ENCODE results near the gene CYP2W1. TPM values are rescaled to one million over a fixed set of nuclear protein-coding genes. Genes with fewer than 3 reads are reported as not detected.
"Not testable (repeated sequence)": the region's sequence is repeated elsewhere in the genome, so short reads cannot be mapped to it uniquely, and the experiment has no call there.

Gene CYP2W1
- total and polyA plus RNA-seq, 8 donors = 0.12 to 0.76 (median 0.35) TPM; not detected in 1

DNA sequence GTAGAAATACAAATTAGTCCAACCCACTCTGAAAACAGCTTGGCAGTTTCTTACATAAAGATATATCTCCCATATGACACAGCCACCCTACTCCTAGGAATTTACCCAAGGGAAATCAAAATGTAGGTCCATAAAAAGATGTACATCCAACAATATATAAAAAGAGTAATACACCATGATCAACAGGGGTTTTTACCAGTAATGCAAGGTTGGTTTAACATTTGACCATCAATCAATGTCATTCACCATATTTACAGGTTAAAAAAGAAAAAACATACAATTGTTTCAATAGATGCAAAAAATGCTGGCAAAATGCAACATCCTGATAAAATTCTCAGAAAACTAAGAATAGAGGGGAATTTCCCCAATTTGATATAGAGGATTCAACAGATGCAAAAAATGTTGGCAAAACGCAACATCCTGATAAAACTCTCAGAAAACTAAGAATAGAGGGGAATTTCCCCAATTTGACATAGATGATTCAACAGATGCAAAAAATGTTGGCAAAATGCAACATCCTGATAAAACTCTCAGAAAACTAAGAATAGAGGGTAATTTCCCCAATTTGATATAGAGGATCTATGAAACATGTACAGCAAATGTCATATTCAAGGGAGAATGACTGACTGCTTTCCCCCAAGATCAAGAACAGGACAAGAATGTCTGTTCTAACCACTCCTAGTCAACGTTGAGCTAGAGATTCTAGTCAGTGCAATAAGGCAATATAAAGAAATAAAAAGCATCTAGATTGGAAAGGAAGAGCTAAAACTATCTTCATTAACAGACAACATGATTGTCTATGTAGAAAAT is 42.2 kb upstream of the CYP2W1 start:
- Histone ChIP-seq H3K27me3 (no peaks in the 10 kb centered on the region), H3K36me3 (no peaks in the 10 kb centered on the region), H3K4me3 (no peak overlapping the region), H3K27ac (no peak overlapping the region), H3K9me3 (no peaks in the 10 kb centered on the region), H3K4me1 (peaks cover 0 to 4% (median under 1%) of the 10 kb centered on the region in 3 donors)
- FAIRE-seq = no peak
- DNase-seq = no peak
- ATAC-seq = no peak
- TF ChIP-seq, protein P1, sequence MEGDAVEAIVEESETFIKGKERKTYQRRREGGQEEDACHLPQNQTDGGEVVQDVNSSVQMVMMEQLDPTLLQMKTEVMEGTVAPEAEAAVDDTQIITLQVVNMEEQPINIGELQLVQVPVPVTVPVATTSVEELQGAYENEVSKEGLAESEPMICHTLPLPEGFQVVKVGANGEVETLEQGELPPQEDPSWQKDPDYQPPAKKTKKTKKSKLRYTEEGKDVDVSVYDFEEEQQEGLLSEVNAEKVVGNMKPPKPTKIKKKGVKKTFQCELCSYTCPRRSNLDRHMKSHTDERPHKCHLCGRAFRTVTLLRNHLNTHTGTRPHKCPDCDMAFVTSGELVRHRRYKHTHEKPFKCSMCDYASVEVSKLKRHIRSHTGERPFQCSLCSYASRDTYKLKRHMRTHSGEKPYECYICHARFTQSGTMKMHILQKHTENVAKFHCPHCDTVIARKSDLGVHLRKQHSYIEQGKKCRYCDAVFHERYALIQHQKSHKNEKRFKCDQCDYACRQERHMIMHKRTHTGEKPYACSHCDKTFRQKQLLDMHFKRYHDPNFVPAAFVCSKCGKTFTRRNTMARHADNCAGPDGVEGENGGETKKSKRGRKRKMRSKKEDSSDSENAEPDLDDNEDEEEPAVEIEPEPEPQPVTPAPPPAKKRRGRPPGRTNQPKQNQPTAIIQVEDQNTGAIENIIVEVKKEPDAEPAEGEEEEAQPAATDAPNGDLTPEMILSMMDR (IDR thresholded peaks at IDR 0.05) = no peak
- intact Hi-C loops (cut with DNase I) = no loop called here
- WGBS, 2 donors = 72 to 74% methylated on average over 2 of the region's 2 CpGs

DNA sequence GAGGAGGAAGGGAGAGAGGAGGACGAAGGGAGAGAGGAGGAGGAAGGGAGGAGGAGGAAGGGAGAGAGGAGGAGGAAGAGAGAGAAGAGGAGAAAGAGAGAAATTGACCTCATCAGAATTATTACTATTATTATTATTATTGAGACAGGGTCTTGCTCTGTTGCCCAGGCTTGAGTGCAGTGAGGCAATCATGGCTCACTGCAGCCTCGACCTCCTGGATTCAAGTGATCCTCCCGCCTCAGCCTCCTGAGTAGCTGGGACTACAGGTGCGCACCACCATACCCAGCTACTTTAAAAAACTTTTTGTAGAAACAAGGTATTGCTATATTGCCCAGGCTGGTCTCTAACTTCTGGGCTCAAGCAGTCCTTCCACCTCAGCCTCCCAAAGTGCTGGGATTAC is 39.2 kb upstream of the CYP2W1 start:
- FAIRE-seq; intact Hi-C loops (cut with DNase I); H3K4me3 ChIP-seq; ATAC-seq; H3K36me3 ChIP-seq; H3K27ac ChIP-seq; H3K27me3 ChIP-seq; H3K9me3 ChIP-seq; H3K4me1 ChIP-seq: not testable (repeated sequence)
- 86 to 95% methylated on average over 4 of the region's 4 CpGs for WGBS, 2 donors
- peak in 3 of 6 donors; percentile 2 to 9 (median 5) for DNase-seq

DNA sequence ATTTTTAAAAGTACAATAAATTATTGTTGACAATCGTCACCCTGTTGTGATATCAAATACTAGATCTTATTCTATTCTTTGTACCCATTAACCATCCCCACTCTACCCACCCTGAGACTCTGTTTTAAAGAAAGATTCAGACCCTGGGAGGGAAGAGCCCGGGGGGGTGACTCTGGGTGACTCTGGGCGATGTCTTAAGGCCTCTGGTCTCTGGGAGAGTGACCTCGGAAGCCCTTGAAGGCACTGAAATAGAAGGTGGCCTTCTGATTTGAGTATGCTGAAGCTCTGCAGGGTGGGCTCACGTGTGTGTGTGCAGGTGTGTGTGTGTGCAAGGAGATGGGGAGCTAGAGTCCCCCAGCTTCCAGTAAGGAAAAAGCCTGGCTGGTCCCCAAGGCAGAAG is 38.2 kb upstream of the CYP2W1 start:
- Histone ChIP-seq H3K27ac (peak overlapping the region in 3 of 4 donors; percentile 69 to 76 (median 75)), H3K4me1 (peaks cover 0 to 8% (median 4%) of the 10 kb centered on the region in 3 donors), H3K9me3 (no peaks in the 10 kb centered on the region), H3K36me3 (no peaks in the 10 kb centered on the region), H3K27me3 (no peaks in the 10 kb centered on the region), H3K4me3 (peak overlapping the region; percentile 42 to 67 (median 58))
- DNase-seq (no peak), ATAC-seq (peak in 1 of 4 donors; percentile 1), FAIRE-seq (no peak)
- WGBS, 2 donors = 44 to 58% methylated on average over 5 of the region's 5 CpGs
- TF ChIP-seq, protein P1 (IDR thresholded peaks at IDR 0.05) = no peak
- intact Hi-C loops (cut with DNase I) = no loop called here

DNA sequence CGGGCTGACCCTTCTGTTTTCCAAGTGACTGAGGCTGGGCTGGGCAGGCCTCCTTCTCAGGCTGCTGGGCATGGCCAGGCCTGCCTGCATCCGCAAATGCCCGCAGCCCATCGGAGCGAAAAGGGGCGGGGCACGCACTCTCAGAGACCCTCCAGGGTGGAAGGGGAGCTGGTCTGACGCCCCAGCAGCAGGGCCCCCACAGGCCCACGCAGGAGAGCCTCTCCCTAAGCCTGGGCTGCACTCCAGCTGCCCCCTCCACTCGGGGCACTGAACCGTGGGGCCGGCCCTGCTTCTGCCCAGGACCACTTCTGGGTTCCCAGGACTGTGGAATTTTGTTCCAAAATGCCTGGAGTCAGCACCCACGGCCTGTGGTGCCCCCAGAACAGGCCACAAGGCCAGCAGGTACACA is 37.8 kb upstream of the CYP2W1 start:
- FAIRE-seq (no peak), DNase-seq (peak in 3 of 6 donors; percentile 60 to 64 (median 62)), ATAC-seq (peak; percentile 27 to 46 (median 38))
- Histone ChIP-seq H3K9me3 (no peaks in the 10 kb centered on the region), H3K27ac (peak overlapping the region; percentile 69 to 76 (median 72)), H3K27me3 (no peaks in the 10 kb centered on the region), H3K4me3 (peak overlapping the region; percentile 42 to 67 (median 58)), H3K4me1 (peaks cover 0 to 8% (median 4%) of the 10 kb centered on the region in 3 donors), H3K36me3 (no peaks in the 10 kb centered on the region)
- TF ChIP-seq, protein P1 (IDR thresholded peaks at IDR 0.05) = no peak
- 26 to 28% methylated on average over 9 to 13 of the region's 13 CpGs for WGBS, 2 donors
- intact Hi-C loops (cut with DNase I) = no loop called here

DNA sequence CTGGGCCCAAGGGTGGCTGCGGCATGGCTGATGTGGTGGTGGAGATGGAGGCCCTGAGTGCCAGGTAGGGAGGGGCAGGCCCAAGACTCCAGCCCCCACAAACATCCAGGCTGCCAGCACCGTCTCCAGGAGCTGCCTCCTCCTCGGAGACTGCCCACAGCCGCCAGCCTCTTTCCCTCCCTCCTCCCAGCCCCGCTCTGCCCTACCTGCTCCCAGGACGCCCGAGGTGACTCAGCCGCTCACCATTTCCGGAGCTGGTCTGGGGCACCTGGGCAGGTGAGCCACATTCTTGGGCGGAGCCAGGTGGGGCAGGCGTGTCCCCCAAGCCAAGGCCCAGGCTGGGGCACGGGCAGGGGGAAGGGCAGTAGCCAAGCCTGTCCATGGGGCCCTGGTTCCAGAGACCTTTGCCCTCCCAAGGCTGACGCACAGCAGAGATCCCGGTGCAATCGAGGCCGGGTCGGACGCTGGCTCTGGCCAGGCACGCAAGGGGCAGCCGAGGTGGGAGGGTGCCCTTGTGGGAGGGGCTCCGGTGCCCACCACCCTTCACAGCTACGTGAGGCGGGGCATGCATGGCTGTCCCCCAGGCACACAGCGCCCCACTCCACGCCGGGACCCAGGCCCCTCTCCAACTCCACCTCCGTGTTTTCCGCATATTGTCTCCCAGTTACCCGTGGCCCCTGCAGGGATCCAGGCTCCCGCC is 37.3 kb upstream of the CYP2W1 start:
- Histone ChIP-seq H3K27ac (peak overlapping the region; percentile 69 to 76 (median 72)), H3K4me1 (peaks cover 0 to 8% (median 4%) of the 10 kb centered on the region in 3 donors), H3K36me3 (no peaks in the 10 kb centered on the region), H3K4me3 (peak overlapping the region; percentile 42 to 67 (median 58)), H3K27me3 (no peaks in the 10 kb centered on the region), H3K9me3 (no peaks in the 10 kb centered on the region)
- ATAC-seq = peak; percentile 96 to 97 (median 97)
- TF ChIP-seq, protein P1 (IDR thresholded peaks at IDR 0.05) = no peak
- peak; percentile 89 to 97 (median 94) for DNase-seq
- FAIRE-seq = no peak
- 23 to 24% methylated on average over 29 to 30 of the region's 30 CpGs for WGBS, 2 donors
- intact Hi-C loops (cut with DNase I) = no loop called here

All from pancreas (tissue), 10 donors.